ENCODE results near the gene OXNAD1. TPM values are rescaled to one million over a fixed set of nuclear protein-coding genes. Genes with fewer than 3 reads are reported as not detected.

OXNAD1 gene
- total RNA-seq, 1 experiment from 2014 or later, result 6.6 TPM

- intact Hi-C loops (cut with micrococcal nuclease; ENCODE audit: unreplicated experiment) (no loop called here), in situ Hi-C loops (cut with HindIII; ENCODE audit: low pct_unique_long_range_greater_than_20kb, low sequenced_read_pairs) (no loop called here)
- TF ChIP-seq, protein P1, sequence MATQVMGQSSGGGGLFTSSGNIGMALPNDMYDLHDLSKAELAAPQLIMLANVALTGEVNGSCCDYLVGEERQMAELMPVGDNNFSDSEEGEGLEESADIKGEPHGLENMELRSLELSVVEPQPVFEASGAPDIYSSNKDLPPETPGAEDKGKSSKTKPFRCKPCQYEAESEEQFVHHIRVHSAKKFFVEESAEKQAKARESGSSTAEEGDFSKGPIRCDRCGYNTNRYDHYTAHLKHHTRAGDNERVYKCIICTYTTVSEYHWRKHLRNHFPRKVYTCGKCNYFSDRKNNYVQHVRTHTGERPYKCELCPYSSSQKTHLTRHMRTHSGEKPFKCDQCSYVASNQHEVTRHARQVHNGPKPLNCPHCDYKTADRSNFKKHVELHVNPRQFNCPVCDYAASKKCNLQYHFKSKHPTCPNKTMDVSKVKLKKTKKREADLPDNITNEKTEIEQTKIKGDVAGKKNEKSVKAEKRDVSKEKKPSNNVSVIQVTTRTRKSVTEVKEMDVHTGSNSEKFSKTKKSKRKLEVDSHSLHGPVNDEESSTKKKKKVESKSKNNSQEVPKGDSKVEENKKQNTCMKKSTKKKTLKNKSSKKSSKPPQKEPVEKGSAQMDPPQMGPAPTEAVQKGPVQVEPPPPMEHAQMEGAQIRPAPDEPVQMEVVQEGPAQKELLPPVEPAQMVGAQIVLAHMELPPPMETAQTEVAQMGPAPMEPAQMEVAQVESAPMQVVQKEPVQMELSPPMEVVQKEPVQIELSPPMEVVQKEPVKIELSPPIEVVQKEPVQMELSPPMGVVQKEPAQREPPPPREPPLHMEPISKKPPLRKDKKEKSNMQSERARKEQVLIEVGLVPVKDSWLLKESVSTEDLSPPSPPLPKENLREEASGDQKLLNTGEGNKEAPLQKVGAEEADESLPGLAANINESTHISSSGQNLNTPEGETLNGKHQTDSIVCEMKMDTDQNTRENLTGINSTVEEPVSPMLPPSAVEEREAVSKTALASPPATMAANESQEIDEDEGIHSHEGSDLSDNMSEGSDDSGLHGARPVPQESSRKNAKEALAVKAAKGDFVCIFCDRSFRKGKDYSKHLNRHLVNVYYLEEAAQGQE (IDR thresholded peaks at IDR 0.05; ENCODE audit: insufficient read depth in 1 of 2, low read depth in 2 of 2, low read length in 1 of 2), result no peak
- TF ChIP-seq TCF7L2 (IDR thresholded peaks at IDR 0.05; ENCODE audit: low read depth, low read length) (no peak), POLR2AphosphoS5 (IDR thresholded peaks at IDR 0.05; ENCODE audit: low read depth, low read length) (no peak), SIN3A (IDR thresholded peaks at IDR 0.05; ENCODE audit: borderline replicate concordance, insufficient read depth, low read depth, low read length) (no peak)
- TF ChIP-seq, protein P2, sequence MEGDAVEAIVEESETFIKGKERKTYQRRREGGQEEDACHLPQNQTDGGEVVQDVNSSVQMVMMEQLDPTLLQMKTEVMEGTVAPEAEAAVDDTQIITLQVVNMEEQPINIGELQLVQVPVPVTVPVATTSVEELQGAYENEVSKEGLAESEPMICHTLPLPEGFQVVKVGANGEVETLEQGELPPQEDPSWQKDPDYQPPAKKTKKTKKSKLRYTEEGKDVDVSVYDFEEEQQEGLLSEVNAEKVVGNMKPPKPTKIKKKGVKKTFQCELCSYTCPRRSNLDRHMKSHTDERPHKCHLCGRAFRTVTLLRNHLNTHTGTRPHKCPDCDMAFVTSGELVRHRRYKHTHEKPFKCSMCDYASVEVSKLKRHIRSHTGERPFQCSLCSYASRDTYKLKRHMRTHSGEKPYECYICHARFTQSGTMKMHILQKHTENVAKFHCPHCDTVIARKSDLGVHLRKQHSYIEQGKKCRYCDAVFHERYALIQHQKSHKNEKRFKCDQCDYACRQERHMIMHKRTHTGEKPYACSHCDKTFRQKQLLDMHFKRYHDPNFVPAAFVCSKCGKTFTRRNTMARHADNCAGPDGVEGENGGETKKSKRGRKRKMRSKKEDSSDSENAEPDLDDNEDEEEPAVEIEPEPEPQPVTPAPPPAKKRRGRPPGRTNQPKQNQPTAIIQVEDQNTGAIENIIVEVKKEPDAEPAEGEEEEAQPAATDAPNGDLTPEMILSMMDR (IDR thresholded peaks at IDR 0.05), result no peak
- CTCF ChIA-PET, result no interaction called here
- ATAC-seq, result no peak
- no peaks in the 10 kb centered on the region for H3K4me1 ChIP-seq (ENCODE audit: control insufficient read depth, insufficient read depth, low read length)
- no peaks in the 10 kb centered on the region for H3K9me3 ChIP-seq (ENCODE audit: control insufficient read depth, insufficient read depth, low read depth, low read length)
- BruUV-seq (replicated peaks), result no TSS peak
- DNase-seq (ENCODE audit: low read depth, low spot score), result no peak
- no peak overlapping the region for H3K4me3 ChIP-seq (ENCODE audit: low read depth in 2 of 2, low read length in 2 of 2)
- H3K36me3 ChIP-seq (ENCODE audit: control insufficient read depth, insufficient read depth, low read length), result no peaks in the 10 kb centered on the region; the same call in 1 of the 2 replicates
- POLR2A ChIA-PET, result no interaction called here
- H3K27me3 ChIP-seq (ENCODE audit: control insufficient read depth, insufficient read depth, low read length), result no peaks in the 10 kb centered on the region
- no peak overlapping the region for H3K27ac ChIP-seq (ENCODE audit: low read length)
These were observed 8.9 kb downstream of the OXNAD1 start for GRCh38 chr3:16273867-16274266.

DNA sequence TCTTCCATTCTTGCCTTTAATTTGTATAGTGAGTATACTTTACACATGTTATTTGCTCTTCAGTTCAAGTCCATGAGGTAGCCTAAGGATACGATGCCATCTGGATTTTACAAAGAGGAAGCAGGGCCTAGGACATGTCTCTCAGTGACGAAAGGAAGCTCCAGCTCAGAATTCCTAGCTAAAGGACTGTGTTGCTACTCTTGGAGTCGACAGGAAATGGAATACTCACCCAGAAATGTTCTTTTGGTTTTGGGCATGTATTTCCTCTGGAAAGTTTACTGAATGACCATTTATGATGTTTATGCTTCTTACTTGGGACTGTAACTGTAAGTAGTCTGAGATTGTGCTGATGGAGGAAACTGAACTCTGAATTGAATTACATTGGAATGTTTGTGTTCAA, 12.5 kb downstream of the OXNAD1 start:
- no TSS peak for BruUV-seq (replicated peaks)
- intact Hi-C loops (cut with micrococcal nuclease; ENCODE audit: unreplicated experiment) (no loop called here), in situ Hi-C loops (cut with HindIII; ENCODE audit: low pct_unique_long_range_greater_than_20kb, low sequenced_read_pairs) (no loop called here)
- no peak overlapping the region for H3K4me3 ChIP-seq (ENCODE audit: low read depth in 2 of 2, low read length in 2 of 2)
- no peak for ATAC-seq
- ChIA-PET CTCF (no interaction called here), POLR2A (no interaction called here)
- TF ChIP-seq, protein P2 (IDR thresholded peaks at IDR 0.05), result no peak
- TF ChIP-seq, protein P1 (IDR thresholded peaks at IDR 0.05; ENCODE audit: insufficient read depth in 1 of 2, low read depth in 2 of 2, low read length in 1 of 2), result no peak
- TF ChIP-seq TCF7L2 (IDR thresholded peaks at IDR 0.05; ENCODE audit: low read depth, low read length) (no peak), SIN3A (IDR thresholded peaks at IDR 0.05; ENCODE audit: borderline replicate concordance, insufficient read depth, low read depth, low read length) (no peak), POLR2AphosphoS5 (IDR thresholded peaks at IDR 0.05; ENCODE audit: low read depth, low read length) (no peak)
- no peaks in the 10 kb centered on the region for H3K36me3 ChIP-seq (ENCODE audit: control insufficient read depth, insufficient read depth, low read length)
- no peak for DNase-seq (ENCODE audit: low read depth, low spot score)
- H3K27ac ChIP-seq (ENCODE audit: low read length), result no peak overlapping the region
- no peaks in the 10 kb centered on the region for H3K4me1 ChIP-seq (ENCODE audit: control insufficient read depth, insufficient read depth, low read length)
- no peaks in the 10 kb centered on the region for H3K9me3 ChIP-seq (ENCODE audit: control insufficient read depth, insufficient read depth, low read depth, low read length)
- no peaks in the 10 kb centered on the region for H3K27me3 ChIP-seq (ENCODE audit: control insufficient read depth, insufficient read depth, low read length)
